RWPE2 (cell line): ENCODE data around the gene IGFLR1.

Experiments used
- ATAC-seq: fragments of 200-7000 bp; cut with Tn5 transposase; 3 replicates; pipeline ENCODE4 v1.9.1; 2021; ENCODE audit warnings: low read depth
- DNase-seq: peaks from one replicate; pipeline ENCODE4 v3.0.0-alpha.2; 2020; ENCODE audit warnings: low spot score
- H3K27ac ChIP-seq: fragments of 450-650 bp; 2 replicates; pipeline ENCODE4 v1.5.1; 2017; ENCODE audit warnings: mild to moderate bottlenecking; ENCODE audit not compliant: poor library complexity, severe bottlenecking
- H3K27me3 ChIP-seq: fragments of 250-450 bp; sonication (Bioruptor Pico); 2 replicates; pipeline ENCODE4 v1.5.1; 2021; ENCODE audit warnings: mild to moderate bottlenecking, moderate library complexity; ENCODE audit not compliant: insufficient read depth, poor library complexity, severe bottlenecking
- H3K36me3 ChIP-seq: fragments of 250-450 bp; sonication (Bioruptor Pico); 2 replicates; pipeline ENCODE4 v1.5.1; 2020; ENCODE audit warnings: low read depth, mild to moderate bottlenecking, moderate library complexity
- H3K4me1 ChIP-seq: fragments of 250-450 bp; sonication (Bioruptor Pico); 2 replicates; pipeline ENCODE4 v1.5.1; 2021; ENCODE audit warnings: mild to moderate bottlenecking, moderate library complexity; ENCODE audit not compliant: insufficient read depth, poor library complexity, severe bottlenecking
- H3K4me3 ChIP-seq: fragments of 250-450 bp; sonication (Bioruptor Pico); 2 replicates; pipeline ENCODE4 v1.5.1; 2021; ENCODE audit warnings: mild to moderate bottlenecking, moderate library complexity; ENCODE audit not compliant: severe bottlenecking
- H3K9me3 ChIP-seq: fragments of 250-450 bp; sonication (Bioruptor Pico); 2 replicates; pipeline ENCODE4 v1.5.1; 2021; ENCODE audit warnings: mild to moderate bottlenecking, moderate library complexity; ENCODE audit not compliant: severe bottlenecking
- CTCF ChIP-seq: fragments of 450-650 bp; IDR thresholded peaks from one replicate; pipeline ENCODE4 v1.5.1; 2017; ENCODE audit warnings: mild to moderate bottlenecking, moderate library complexity; ENCODE audit not compliant: poor library complexity, severe bottlenecking

IGFLR1 gene

GRCh38 chr19:35720163-35720524 is 22.1 kb downstream of the IGFLR1 start:
- Histone ChIP-seq H3K4me1 (no peaks in the 10 kb centered on the region), H3K4me3 (no peak overlapping the region), H3K27me3 (no peaks in the 10 kb centered on the region), H3K9me3 (no peaks in the 10 kb centered on the region), H3K36me3 (peaks cover 48% of the 10 kb centered on the region), H3K27ac (no peak overlapping the region)
- no peak for ATAC-seq
- no peak for DNase-seq
- TF ChIP-seq CTCF: no peak

GRCh38 chr19:35719402-35720162 is 22.7 kb downstream of the IGFLR1 start:
- H3K9me3 ChIP-seq: no peaks in the 10 kb centered on the region
- peak overlapping the region; percentile 73 for H3K4me3 ChIP-seq
- no peak for TF ChIP-seq CTCF
- H3K4me1 ChIP-seq: no peaks in the 10 kb centered on the region
- DNase-seq (peak; percentile 66), ATAC-seq (no peak)
- no peaks in the 10 kb centered on the region for H3K27me3 ChIP-seq
- no peak overlapping the region for H3K27ac ChIP-seq
- H3K36me3 ChIP-seq: peaks cover 42% of the 10 kb centered on the region

GRCh38 chr19:35718345-35719041 is 23.8 kb downstream of the IGFLR1 start:
- no peak for ATAC-seq
- peak; percentile 68 for DNase-seq
- no peaks in the 10 kb centered on the region for H3K9me3 ChIP-seq
- peak overlapping the region; percentile 83 for H3K27ac ChIP-seq
- TF ChIP-seq CTCF: no peak
- no peaks in the 10 kb centered on the region for H3K27me3 ChIP-seq
- no peaks in the 10 kb centered on the region for H3K4me1 ChIP-seq
- H3K4me3 ChIP-seq: peak overlapping the region; percentile 73
- H3K36me3 ChIP-seq: peaks cover 31% of the 10 kb centered on the region

DNA sequence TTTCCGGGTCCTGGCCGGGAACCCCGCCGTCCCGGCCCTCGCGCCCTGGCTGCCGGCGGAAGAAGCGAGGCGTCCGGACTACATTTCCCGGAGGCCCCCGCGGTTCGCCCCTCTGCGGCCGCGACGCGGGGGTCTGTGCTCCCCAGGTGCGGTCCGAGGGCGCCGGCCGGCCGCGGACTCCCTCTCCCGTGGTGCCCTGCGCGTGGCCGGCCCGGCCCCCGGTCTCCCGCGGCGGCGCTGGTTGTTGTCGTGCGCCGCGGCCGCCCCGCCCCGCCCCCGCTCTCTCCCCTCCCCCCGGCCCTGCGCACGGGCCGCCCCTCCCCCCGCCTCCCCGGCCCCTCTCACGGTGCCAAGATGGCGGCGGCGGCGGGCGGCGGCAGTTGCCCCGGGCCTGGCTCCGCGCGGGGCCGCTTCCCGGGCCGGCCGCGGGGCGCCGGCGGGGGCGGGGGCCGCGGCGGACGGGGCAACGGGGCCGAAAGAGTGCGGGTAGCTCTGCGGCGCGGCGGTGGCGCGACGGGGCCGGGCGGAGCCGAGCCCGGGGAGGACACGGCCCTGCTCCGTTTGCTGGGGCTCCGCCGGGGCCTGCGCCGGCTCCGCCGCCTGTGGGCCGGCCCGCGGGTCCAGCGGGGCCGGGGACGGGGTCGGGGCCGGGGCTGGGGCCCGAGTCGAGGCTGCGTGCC is 24.4 kb downstream of the IGFLR1 start, which contains the start of gene KMT2B:
KMT2B (plus strand) TSS at position 339 of the 680 bp plus-strand sequence; CDS start at position 355, 16 bp downstream.
- H3K27ac ChIP-seq: peak within 1 kb of the TSS; percentile 83
- no peaks in the 10 kb centered on the region for H3K4me1 ChIP-seq
- no peaks in the 10 kb centered on the region for H3K27me3 ChIP-seq
- ATAC-seq (peak; percentile 67), DNase-seq (peak; percentile 97)
- H3K9me3 ChIP-seq: no peaks in the 10 kb centered on the region
- H3K4me3 ChIP-seq: peak within 1 kb of the TSS; percentile 73
- peaks cover 24% of the 10 kb centered on the region for H3K36me3 ChIP-seq
- TF ChIP-seq CTCF: no peak
